ENCODE data around the gene WDR19. TPM values are rescaled to one million over a fixed set of nuclear protein-coding genes. Genes with fewer than 3 reads are reported as not detected.
A peak's percentile ranks its signal among the peaks of the same experiment; 100 is the strongest.

The WDR19 gene
- polyA plus RNA-seq, 1 donor from 2014 or later: 5.5 TPM

DNA sequence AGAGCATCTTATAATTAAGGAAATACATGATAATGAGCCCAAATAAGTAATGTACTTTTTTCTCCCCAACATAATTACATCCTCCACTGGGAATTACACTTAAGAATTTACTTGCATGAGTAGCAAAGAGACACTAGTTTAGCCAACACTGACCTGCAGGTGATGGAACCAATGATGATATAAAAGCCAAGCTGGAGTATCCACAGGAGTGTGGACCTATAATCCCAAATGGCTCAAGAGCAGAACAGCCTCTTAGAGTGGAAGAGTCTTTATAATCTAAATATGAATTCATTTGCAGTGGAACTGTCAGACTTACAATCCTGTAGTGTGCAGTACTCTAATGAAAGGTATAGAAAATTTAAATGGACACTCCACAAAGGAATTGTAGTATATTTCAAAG, 22.2 kb downstream of the WDR19 start:
- Mint-ChIP-seq H3K27me3 (no peaks in the 10 kb centered on the region), H3K27ac (no peak overlapping the region), H3K36me3 (peaks cover 19% of the 10 kb centered on the region), H3K9me3 (peaks cover 0 to 5% (median 0%) of the 10 kb centered on the region in 3 donors), H3K4me3 (no peak overlapping the region), H3K4me1 (peaks cover 0 to 1% (median 0%) of the 10 kb centered on the region in 3 donors)

DNA sequence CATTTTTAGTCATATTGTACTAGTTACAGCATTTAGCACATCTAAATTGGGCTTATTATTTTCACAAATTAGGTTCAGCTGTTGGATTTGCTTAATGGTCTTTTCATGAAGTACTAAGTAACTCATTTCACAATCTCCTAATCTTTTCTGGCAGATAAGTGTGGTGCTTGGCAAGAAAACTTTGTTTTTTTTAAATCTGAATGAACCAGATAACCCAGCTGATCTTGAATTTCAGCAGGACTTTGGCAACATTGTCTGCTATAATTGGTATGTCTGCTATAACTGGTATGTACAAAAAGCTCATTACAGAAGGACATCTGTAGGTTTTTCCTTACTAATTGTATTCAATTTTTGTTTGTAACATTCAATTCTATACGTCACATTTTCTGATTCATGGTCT, 22.7 kb downstream of the WDR19 start:
- H3K27ac Mint-ChIP-seq: no peak overlapping the region
- no peaks in the 10 kb centered on the region for H3K27me3 Mint-ChIP-seq
- H3K4me3 Mint-ChIP-seq: no peak overlapping the region
- H3K9me3 Mint-ChIP-seq: peaks cover 0 to 5% (median 0%) of the 10 kb centered on the region in 3 donors
- peaks cover 19% of the 10 kb centered on the region for H3K36me3 Mint-ChIP-seq
- H3K4me1 Mint-ChIP-seq: peaks cover 0 to 1% (median 0%) of the 10 kb centered on the region in 3 donors

DNA sequence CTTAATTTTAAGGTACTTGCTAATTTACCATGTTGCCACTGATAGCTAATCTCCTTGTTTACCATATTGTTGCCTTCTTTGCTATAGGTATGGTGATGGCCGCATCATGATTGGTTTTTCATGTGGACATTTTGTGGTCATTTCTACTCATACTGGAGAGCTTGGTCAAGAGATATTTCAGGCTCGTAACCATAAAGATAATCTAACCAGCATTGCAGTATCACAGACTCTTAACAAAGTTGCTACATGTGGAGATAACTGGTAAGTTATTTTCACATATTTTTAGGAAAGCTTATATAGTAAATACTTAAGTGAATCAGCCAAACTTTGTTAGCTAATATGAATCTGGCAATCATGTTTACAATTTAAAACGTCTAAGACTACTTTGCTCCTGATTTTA, 23.1 kb downstream of the WDR19 start:
- Mint-ChIP-seq H3K27ac (no peak overlapping the region), H3K27me3 (no peaks in the 10 kb centered on the region), H3K4me3 (no peak overlapping the region), H3K9me3 (peaks cover 0 to 5% (median 0%) of the 10 kb centered on the region in 3 donors), H3K4me1 (peaks cover 0 to 1% (median 0%) of the 10 kb centered on the region in 3 donors), H3K36me3 (peaks cover 19% of the 10 kb centered on the region)

DNA sequence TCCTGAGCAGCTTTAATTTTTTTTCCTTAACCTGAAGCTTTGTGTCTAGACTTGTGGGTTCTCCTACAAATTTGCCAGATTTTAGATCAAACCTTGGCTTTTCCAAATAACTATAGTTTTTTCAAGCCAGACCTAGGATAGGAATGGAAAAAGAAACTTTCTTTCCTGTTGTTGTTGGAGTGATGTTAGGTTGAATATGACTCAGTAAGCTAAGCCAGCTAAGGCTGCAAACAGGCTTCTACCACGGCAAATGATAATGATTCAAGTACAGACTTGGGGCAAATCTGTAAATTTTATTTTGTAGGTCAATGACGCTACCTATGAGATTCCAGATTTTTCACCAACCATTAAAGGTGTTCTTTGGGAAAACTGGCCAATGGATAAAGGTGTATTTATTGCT, 45.6 kb downstream of the WDR19 start:
- Mint-ChIP-seq H3K27me3 (no peaks in the 10 kb centered on the region), H3K27ac (no peak overlapping the region), H3K36me3 (peaks cover 6% of the 10 kb centered on the region), H3K4me1 (no peaks in the 10 kb centered on the region), H3K4me3 (no peak overlapping the region), H3K9me3 (no peaks in the 10 kb centered on the region)

- Mint-ChIP-seq H3K36me3 (peaks cover 7% of the 10 kb centered on the region), H3K4me3 (no peak overlapping the region), H3K27ac (no peak overlapping the region)
Measured at GRCh38 chr4:39228377-39228776, 46.0 kb downstream of the WDR19 start.

DNA sequence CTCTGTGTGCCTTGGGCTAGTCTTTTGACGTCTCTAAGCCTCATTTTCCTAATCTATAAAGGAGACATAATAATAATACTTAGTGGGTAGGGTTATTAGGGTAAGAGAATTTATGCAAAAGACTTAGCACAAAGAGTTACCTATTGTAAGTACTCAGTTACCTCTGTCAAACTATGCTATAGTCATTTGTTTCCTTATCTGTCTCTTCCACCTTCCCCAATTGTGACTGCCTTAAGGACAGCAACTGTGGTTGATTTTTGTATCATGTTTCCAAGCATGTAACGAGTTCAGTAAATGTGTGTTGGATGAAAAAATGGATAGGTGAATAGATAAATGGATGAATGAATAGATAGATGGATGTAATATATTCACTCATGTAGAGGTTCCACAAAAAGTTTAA, 48.1 kb downstream of the WDR19 start:
- H3K27ac Mint-ChIP-seq: no peak overlapping the region
- no peaks in the 10 kb centered on the region for H3K9me3 Mint-ChIP-seq
- H3K4me3 Mint-ChIP-seq: no peak overlapping the region
- H3K36me3 Mint-ChIP-seq: peaks cover 7% of the 10 kb centered on the region
- no peaks in the 10 kb centered on the region for H3K27me3 Mint-ChIP-seq
- H3K4me1 Mint-ChIP-seq: no peaks in the 10 kb centered on the region

More at GRCh38 chr4:39228377-39228776, 46.0 kb downstream of the WDR19 start:
- H3K4me1 Mint-ChIP-seq: no peaks in the 10 kb centered on the region
- no peaks in the 10 kb centered on the region for H3K9me3 Mint-ChIP-seq
- H3K27me3 Mint-ChIP-seq: no peaks in the 10 kb centered on the region

GRCh38 chr4:39231660-39232059, 49.3 kb downstream of the WDR19 start:
- Mint-ChIP-seq H3K27me3 (no peaks in the 10 kb centered on the region), H3K27ac (no peak overlapping the region), H3K4me1 (no peaks in the 10 kb centered on the region), H3K4me3 (no peak overlapping the region), H3K9me3 (peaks cover 0 to 2% (median 0%) of the 10 kb centered on the region in 3 donors), H3K36me3 (peaks cover 5% of the 10 kb centered on the region)

DNA sequence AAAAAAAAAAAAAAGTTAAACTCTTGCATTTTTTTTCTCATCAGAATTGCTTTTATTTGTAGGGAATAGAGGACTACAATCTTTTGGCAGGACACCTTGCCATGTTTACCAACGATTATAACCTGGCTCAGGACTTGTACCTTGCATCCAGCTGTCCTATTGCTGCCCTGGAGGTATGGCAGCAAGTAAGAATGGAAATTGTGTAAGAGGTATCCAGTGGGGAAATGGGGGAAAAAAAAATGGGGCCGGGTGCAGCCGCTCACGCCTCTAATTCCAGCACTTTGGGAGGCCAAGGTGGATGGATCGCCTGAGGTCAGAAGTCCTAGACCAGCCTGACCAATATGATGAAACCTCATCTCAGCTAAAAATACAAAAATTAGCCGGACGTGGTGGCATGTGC, 49.8 kb downstream of the WDR19 start:
- Mint-ChIP-seq H3K27me3 (no peaks in the 10 kb centered on the region), H3K27ac (no peak overlapping the region), H3K36me3 (peaks cover 5% of the 10 kb centered on the region), H3K4me3 (no peak overlapping the region), H3K9me3 (peaks cover 0 to 2% (median 0%) of the 10 kb centered on the region in 3 donors), H3K4me1 (no peaks in the 10 kb centered on the region)

GRCh38 chr4:39233114-39233513, 50.8 kb downstream of the WDR19 start:
- H3K9me3 Mint-ChIP-seq: peaks cover 0 to 2% (median 0%) of the 10 kb centered on the region in 3 donors
- peaks cover 10% of the 10 kb centered on the region for H3K36me3 Mint-ChIP-seq
- H3K4me3 Mint-ChIP-seq: no peak overlapping the region
- no peaks in the 10 kb centered on the region for H3K4me1 Mint-ChIP-seq
- no peaks in the 10 kb centered on the region for H3K27me3 Mint-ChIP-seq
- H3K27ac Mint-ChIP-seq: no peak overlapping the region

DNA sequence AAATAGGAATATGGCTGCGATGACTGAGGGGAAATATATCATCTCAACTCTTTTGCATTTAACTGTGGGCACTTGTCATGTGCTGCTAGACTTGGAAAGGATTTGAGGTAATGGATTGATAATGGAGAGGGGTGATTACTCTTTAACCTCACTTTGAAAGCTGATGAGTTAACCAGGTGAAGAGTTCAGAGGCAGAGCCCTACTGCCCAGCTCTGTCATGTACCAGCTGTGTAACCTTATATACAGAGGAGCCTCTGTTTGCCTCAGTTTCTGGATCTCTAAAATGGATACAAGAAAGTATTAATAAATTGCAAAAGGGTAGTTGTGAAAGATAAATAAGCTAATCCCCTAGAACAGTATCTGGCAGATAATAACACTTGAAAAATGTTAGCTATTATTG, 51.5 kb downstream of the WDR19 start:
- Mint-ChIP-seq H3K36me3 (peaks cover 10% of the 10 kb centered on the region), H3K4me3 (no peak overlapping the region), H3K27me3 (no peaks in the 10 kb centered on the region), H3K27ac (no peak overlapping the region), H3K4me1 (no peaks in the 10 kb centered on the region), H3K9me3 (peaks cover 0 to 2% (median 0%) of the 10 kb centered on the region in 3 donors)

- Mint-ChIP-seq H3K27me3 (no peaks in the 10 kb centered on the region), H3K4me1 (no peaks in the 10 kb centered on the region), H3K4me3 (no peak overlapping the region), H3K36me3 (peaks cover 10% of the 10 kb centered on the region), H3K9me3 (peaks cover 0 to 2% (median 0%) of the 10 kb centered on the region in 3 donors), H3K27ac (no peak overlapping the region)
Measured at GRCh38 chr4:39235021-39235420, 52.7 kb downstream of the WDR19 start.

DNA sequence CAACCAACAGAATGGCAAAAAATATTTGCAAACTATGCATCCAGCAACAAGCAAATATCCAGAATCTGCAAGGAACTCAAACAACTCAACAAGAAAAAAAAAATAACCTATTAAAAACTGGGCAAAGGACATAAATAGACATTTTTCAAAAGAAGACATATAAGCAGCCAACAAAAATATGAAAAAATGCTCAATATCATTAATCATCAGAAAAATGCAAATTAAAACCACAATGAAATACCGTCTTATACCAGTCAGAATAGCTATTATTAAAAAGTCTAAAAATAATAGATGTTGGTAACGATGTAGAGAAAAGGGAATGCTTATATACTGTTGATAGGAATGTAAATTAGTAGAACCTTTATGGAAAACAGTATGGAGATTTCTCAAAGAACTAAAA, 53.4 kb downstream of the WDR19 start:
- Mint-ChIP-seq H3K9me3 (peaks cover 0 to 2% (median 0%) of the 10 kb centered on the region in 3 donors), H3K4me3 (no peak overlapping the region), H3K27ac (no peak overlapping the region), H3K36me3 (peaks cover 7% of the 10 kb centered on the region), H3K27me3 (no peaks in the 10 kb centered on the region), H3K4me1 (no peaks in the 10 kb centered on the region)

DNA sequence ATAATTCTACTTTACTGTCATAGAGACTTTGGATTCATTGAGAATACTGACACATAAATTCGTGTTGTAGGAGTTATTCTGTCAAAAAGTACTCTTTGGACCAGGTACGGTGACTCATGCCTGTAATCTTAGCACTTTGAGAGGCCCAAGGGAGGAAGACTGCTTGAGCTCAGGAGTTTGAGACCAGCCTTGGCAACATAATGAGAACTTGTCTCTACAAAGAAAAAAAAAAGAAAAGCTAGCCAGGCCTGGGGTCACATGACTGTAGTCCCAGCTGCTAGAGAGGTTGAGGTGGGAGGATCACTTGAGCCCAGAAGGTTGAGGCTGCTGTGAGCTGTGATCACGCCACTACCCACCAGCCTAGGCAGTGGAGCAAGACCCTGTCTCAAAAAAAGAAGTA, 54.9 kb downstream of the WDR19 start:
- no peak overlapping the region for H3K4me3 Mint-ChIP-seq
- H3K9me3 Mint-ChIP-seq: peaks cover 0 to 2% (median 0%) of the 10 kb centered on the region in 3 donors
- peaks cover 8% of the 10 kb centered on the region for H3K36me3 Mint-ChIP-seq
- no peaks in the 10 kb centered on the region for H3K27me3 Mint-ChIP-seq
- H3K4me1 Mint-ChIP-seq: no peaks in the 10 kb centered on the region
- no peak overlapping the region for H3K27ac Mint-ChIP-seq

GRCh38 chr4:39243462-39243861, 61.1 kb downstream of the WDR19 start:
- peaks cover 0 to 4% (median 0%) of the 10 kb centered on the region in 3 donors for H3K9me3 Mint-ChIP-seq
- H3K27me3 Mint-ChIP-seq: no peaks in the 10 kb centered on the region
- H3K27ac Mint-ChIP-seq: no peak overlapping the region
- peaks cover 4% of the 10 kb centered on the region for H3K36me3 Mint-ChIP-seq
- no peaks in the 10 kb centered on the region for H3K4me1 Mint-ChIP-seq
- H3K4me3 Mint-ChIP-seq: no peak overlapping the region

DNA sequence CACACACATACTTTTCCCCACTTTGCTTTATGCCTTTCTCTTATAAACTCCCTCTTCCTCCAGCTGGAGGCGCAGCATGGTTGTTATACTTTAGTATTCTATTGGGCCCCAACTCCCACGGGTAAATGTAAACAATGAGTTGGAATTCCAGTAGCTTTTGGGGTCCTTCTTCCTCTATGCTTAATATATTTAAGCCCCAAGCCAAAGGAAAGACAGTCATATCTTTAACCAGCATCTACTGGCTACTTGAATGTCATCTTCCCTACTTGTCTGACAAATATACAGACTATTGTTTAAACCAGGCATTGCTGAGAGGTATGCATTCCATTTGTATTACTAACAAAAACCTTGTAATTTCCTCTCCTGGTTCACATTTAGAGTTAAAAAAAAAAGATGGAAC, 72.9 kb downstream of the WDR19 start:
- no peaks in the 10 kb centered on the region for H3K27me3 Mint-ChIP-seq
- peaks cover 0 to under 1% (median 0%) of the 10 kb centered on the region in 3 donors for H3K9me3 Mint-ChIP-seq
- peak overlapping the region in 1 of 3 donors; percentile 90 for H3K27ac Mint-ChIP-seq
- peaks cover 15% of the 10 kb centered on the region for H3K36me3 Mint-ChIP-seq
- no peaks in the 10 kb centered on the region for H3K4me1 Mint-ChIP-seq
- H3K4me3 Mint-ChIP-seq: no peak overlapping the region

DNA sequence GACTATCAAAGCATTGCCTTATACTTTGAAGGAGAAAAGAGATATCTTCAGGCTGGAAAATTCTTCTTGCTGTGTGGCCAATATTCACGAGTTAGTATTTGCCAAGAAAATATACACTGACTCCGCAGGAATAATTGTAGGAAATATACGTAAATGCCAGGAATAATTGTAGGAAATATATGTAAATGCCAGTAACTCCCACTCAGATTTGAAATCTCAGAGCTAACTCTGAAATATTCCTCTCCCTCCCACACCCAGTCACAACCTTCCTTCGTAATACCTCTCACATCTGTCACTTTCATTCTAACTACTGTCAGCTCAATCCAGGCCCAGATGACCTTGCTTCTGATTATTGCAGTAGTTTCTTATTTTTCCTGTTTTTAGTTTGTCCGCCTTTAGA, 73.5 kb downstream of the WDR19 start:
- Mint-ChIP-seq H3K27me3 (no peaks in the 10 kb centered on the region), H3K4me1 (no peaks in the 10 kb centered on the region), H3K36me3 (peaks cover 15% of the 10 kb centered on the region), H3K27ac (no peak overlapping the region), H3K4me3 (no peak overlapping the region), H3K9me3 (no peaks in the 10 kb centered on the region)

DNA sequence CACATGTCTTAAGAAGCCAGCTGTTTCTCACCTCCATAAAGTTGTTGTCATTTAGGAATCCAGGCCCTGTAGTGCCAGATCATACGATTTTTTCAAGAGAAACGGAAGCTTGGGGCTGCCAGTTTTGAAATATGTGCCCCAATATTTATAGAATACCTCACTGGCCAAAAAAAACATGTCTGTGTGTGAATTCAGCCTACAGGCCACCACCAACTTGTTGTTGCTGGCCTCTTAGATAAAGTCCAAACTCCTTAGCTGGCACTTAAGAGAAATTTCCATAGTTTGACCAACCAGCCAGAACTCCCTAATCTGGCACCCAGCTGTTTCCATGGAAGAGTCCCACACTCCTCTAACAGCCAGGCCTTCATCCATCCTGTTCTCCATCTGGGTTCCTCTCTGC, 74.1 kb downstream of the WDR19 start:
- Mint-ChIP-seq H3K4me1 (no peaks in the 10 kb centered on the region), H3K9me3 (no peaks in the 10 kb centered on the region), H3K27me3 (no peaks in the 10 kb centered on the region), H3K36me3 (peaks cover 15% of the 10 kb centered on the region), H3K27ac (peak overlapping the region in 1 of 3 donors; percentile 6), H3K4me3 (no peak overlapping the region)
